PFSK-1 (cell line): ENCODE measurements around the gene CSPG5.

Source experiments
- FOXP2 ChIP-seq: optimal IDR thresholded peaks from 2 replicates; pipeline ENCODE3; 2011; ENCODE audit warnings: borderline replicate concordance, control low read depth, inconsistent platforms; ENCODE audit not compliant: insufficient read depth; ENCODE audit errors: extremely low read length, extremely low read depth
- POLR2AphosphoS5 ChIP-seq: IDR thresholded peaks from 2 replicates; pipeline ENCODE4 v1.6.1; 2012; ENCODE audit warnings: low read depth, mild to moderate bottlenecking, control low read depth, low read length, moderate library complexity
- SIN3A ChIP-seq: IDR thresholded peaks from 2 replicates; pipeline ENCODE4 v1.6.1; 2012; ENCODE audit warnings: mild to moderate bottlenecking, low read length, moderate library complexity, borderline replicate concordance; ENCODE audit not compliant: insufficient read depth
- TAF1 ChIP-seq: IDR thresholded peaks from 2 replicates; pipeline ENCODE4 v1.6.1; 2012; ENCODE audit warnings: low read length, control low read depth, borderline replicate concordance; ENCODE audit not compliant: insufficient read depth
- TF ChIP-seq, protein P1 (sequence below), 2 experiments: IDR thresholded peaks; 2 replicates each; pipeline versions ENCODE4 v1.6.1 to v1.8.0; 2011 to 2012; ENCODE audit warnings: low read depth in 2 of 2, low read length in 2 of 2, control low read depth in 1 of 2, inconsistent platforms in 1 of 2, mild to moderate bottlenecking in 1 of 2, moderate library complexity in 1 of 2; ENCODE audit not compliant: insufficient read depth in 1 of 2

The CSPG5 gene

DNA sequence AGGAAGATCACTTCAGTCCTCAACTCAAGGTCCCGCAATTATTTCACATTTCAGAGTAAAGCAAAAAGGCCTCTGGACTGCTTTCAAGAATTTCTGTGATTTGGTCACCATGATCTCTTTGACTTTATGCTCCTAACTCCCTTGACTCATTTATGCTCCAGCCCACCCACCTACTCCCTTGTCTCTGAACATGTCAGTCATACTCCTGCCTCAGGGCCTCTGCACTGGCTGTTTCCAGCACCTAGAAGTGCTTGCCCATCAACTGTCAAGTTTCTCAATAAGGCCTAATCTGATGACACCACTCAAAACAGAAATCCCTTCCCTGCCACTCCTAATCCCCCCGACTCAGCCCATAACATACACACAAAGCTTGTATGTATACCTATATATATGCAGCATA, 36.1 kb upstream of the CSPG5 start:
- no peak for TF ChIP-seq FOXP2
- no peak for TF ChIP-seq SIN3A
- TF ChIP-seq, protein P1, sequence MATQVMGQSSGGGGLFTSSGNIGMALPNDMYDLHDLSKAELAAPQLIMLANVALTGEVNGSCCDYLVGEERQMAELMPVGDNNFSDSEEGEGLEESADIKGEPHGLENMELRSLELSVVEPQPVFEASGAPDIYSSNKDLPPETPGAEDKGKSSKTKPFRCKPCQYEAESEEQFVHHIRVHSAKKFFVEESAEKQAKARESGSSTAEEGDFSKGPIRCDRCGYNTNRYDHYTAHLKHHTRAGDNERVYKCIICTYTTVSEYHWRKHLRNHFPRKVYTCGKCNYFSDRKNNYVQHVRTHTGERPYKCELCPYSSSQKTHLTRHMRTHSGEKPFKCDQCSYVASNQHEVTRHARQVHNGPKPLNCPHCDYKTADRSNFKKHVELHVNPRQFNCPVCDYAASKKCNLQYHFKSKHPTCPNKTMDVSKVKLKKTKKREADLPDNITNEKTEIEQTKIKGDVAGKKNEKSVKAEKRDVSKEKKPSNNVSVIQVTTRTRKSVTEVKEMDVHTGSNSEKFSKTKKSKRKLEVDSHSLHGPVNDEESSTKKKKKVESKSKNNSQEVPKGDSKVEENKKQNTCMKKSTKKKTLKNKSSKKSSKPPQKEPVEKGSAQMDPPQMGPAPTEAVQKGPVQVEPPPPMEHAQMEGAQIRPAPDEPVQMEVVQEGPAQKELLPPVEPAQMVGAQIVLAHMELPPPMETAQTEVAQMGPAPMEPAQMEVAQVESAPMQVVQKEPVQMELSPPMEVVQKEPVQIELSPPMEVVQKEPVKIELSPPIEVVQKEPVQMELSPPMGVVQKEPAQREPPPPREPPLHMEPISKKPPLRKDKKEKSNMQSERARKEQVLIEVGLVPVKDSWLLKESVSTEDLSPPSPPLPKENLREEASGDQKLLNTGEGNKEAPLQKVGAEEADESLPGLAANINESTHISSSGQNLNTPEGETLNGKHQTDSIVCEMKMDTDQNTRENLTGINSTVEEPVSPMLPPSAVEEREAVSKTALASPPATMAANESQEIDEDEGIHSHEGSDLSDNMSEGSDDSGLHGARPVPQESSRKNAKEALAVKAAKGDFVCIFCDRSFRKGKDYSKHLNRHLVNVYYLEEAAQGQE (IDR thresholded peaks at IDR 0.05; ENCODE audit: insufficient read depth in 1 of 2, low read depth in 2 of 2, low read length in 2 of 2) = no peak
- TF ChIP-seq POLR2AphosphoS5 = no peak
- TF ChIP-seq TAF1 = no peak

DNA sequence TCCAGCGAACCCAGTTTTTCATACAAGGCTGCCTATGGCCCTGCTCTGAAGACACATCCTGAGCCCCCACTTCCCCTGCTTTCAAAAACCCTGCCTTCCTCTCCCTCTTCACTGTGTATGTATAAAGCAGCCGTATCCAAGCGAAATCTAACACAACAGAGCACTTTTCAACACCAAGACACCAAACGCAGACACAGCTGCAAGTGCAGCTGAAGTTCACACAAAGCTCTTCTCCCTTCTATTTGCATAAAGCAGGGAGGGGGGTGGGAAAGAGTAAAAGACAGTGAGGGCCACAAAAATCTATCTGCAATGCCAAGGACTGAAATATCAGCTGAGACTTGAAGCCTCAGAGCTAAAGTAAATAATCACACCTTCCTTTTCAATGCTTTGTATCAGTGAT, 35.1 kb upstream of the CSPG5 start:
- no peak for TF ChIP-seq POLR2AphosphoS5
- TF ChIP-seq FOXP2 = no peak
- TF ChIP-seq, protein P1 (IDR thresholded peaks at IDR 0.05; ENCODE audit: insufficient read depth in 1 of 2, low read depth in 2 of 2, low read length in 2 of 2) = no peak
- no peak for TF ChIP-seq SIN3A
- no peak for TF ChIP-seq TAF1

DNA sequence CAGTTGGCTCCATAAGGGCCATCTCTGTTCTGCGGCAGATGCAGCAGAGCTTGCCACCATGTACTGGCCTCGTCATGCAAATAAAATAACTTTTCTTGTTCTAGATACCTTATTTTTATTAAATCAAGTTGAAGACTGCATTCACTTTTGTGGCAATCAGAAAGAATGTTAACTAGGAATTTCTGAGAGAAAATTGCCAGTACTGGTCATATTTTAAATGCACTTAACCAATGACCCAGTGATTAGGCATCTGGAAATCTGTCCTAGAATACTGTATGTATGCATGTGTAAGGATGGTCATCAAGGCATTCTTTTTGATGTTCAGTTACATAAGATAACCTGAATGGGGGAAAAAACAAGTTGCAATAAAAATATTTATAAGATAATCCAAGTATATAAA, 34.2 kb upstream of the CSPG5 start:
- no peak for TF ChIP-seq FOXP2
- TF ChIP-seq, protein P1 (IDR thresholded peaks at IDR 0.05; ENCODE audit: insufficient read depth in 1 of 2, low read depth in 2 of 2, low read length in 2 of 2) = no peak
- no peak for TF ChIP-seq TAF1
- no peak for TF ChIP-seq SIN3A
- no peak for TF ChIP-seq POLR2AphosphoS5

DNA sequence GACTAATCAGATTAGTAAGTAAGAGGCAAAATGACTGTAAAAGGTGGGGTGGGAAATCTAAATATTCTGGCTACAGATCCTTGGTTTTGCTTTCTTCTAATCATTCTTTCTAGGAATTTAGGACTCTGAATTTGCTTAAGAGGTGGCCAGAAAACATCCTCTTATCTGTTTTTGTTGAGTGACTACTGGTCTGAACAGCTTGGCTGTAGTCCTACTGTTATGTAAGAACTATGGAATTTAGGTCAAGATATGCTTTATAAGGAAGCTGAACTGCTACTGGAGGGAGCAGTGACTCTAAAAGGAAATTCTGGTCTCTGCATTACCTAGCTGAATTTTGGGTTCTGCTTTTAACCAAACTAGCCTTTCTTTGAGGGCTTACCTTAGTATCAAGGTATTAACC, 33.5 kb upstream of the CSPG5 start:
- TF ChIP-seq SIN3A = no peak
- TF ChIP-seq, protein P1 (IDR thresholded peaks at IDR 0.05; ENCODE audit: insufficient read depth in 1 of 2, low read depth in 2 of 2, low read length in 2 of 2) = no peak
- TF ChIP-seq FOXP2 = no peak
- TF ChIP-seq POLR2AphosphoS5 = no peak
- no peak for TF ChIP-seq TAF1

DNA sequence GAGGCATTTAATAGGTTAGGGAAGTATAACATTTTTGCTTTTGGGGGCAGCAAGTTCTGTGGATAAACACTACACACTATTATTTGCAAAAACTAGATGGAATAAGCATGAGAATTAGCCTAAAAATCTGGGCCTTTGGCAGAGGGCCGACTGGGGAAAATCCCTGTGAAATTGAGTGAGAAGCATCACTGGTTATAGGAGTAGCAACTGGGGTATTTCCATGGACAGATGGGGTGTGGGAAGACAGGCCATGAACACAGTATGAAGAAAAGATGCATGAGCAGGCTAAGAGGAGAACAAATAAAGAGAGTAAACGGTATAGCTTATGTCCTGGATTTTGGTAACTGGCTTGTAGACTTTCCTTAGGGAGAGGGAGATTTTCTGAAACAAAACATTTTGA, 32.9 kb upstream of the CSPG5 start:
- no peak for TF ChIP-seq SIN3A
- TF ChIP-seq, protein P1 (IDR thresholded peaks at IDR 0.05; ENCODE audit: insufficient read depth in 1 of 2, low read depth in 2 of 2, low read length in 2 of 2) = no peak
- no peak for TF ChIP-seq POLR2AphosphoS5
- no peak for TF ChIP-seq FOXP2
- TF ChIP-seq TAF1 = no peak
